ENCODE results near the gene MNS1. TPM values are rescaled to one million over a fixed set of nuclear protein-coding genes. Genes with fewer than 3 reads are reported as not detected.

MNS1 gene
- total RNA-seq, 1 experiment from 2014 or later, result 1.9 TPM

DNA sequence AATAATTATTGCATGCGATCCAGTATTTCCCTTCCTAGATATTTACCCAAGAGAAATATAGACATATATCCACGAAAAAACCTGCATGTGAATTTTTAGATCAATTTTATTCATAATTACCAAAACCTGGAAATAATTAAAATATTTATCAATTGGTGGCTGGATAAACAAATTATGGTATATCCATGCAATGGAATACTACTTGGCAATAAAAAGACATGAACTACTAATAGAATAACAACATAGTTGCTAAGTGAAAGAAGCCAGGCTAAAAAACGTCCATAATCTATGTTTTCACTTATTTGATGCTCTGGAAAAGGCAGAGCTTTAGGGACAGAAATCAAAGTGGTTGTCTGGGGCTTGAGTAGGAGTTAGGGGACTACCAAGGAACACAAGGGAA is 79.0 kb downstream of the MNS1 start:
- peaks cover 0 to 6% of the 10 kb centered on the region in 2 experiments; a peak in 1 of 4 replicates for H3K4me1 ChIP-seq (ENCODE audit: control insufficient read depth in 1 of 2, insufficient read depth in 2 of 2, low read length in 2 of 2)
- H3K4me3 ChIP-seq (replicated peaks in 1 of 2; ENCODE audit: low read depth in 1 of 2, low read length in 2 of 2), result no peak overlapping the region
- H3K4me2 ChIP-seq (ENCODE audit: low read length), result no peak overlapping the region
- intact Hi-C loops (cut with micrococcal nuclease), result no loop called here
- H3K9ac ChIP-seq (ENCODE audit: low read length), result no peak overlapping the region
- H3K27ac ChIP-seq (ENCODE audit: low read depth, low read length), result no peak overlapping the region
- POLR2A ChIA-PET, result no interaction called here
- no peaks in the 10 kb centered on the region for H3K79me2 ChIP-seq (ENCODE audit: insufficient read depth, low read length)
- CTCF ChIA-PET, result no interaction called here
- TF ChIP-seq TCF7L2 (IDR thresholded peaks at IDR 0.05; ENCODE audit: borderline replicate concordance, extremely low read depth, insufficient read depth, insufficient read length) (no peak), CBX3 (IDR thresholded peaks at IDR 0.05; ENCODE audit: low read depth) (no peak), YY1 (IDR thresholded peaks at IDR 0.05; ENCODE audit: extremely low read depth, insufficient replicate concordance, low read depth, low read length) (no peak), POLR2A (IDR thresholded peaks at IDR 0.05; ENCODE audit: borderline replicate concordance, extremely low read depth, insufficient read depth, insufficient read length) (no peak), RAD21 (IDR thresholded peaks at IDR 0.05; ENCODE audit: low read depth) (no peak), SP1 (IDR thresholded peaks at IDR 0.05; ENCODE audit: low read depth) (no peak), ZFX (IDR thresholded peaks at IDR 0.05) (no peak), FOSL1 (IDR thresholded peaks at IDR 0.05; ENCODE audit: low read depth) (no peak), POLR2AphosphoS5 (IDR thresholded peaks at IDR 0.05; ENCODE audit: low read depth, low read length) (no peak), CEBPB (IDR thresholded peaks at IDR 0.05; ENCODE audit: low read depth) (no peak), EZH2 (IDR thresholded peaks at IDR 0.05) (no peak)
- TF ChIP-seq, protein P1, sequence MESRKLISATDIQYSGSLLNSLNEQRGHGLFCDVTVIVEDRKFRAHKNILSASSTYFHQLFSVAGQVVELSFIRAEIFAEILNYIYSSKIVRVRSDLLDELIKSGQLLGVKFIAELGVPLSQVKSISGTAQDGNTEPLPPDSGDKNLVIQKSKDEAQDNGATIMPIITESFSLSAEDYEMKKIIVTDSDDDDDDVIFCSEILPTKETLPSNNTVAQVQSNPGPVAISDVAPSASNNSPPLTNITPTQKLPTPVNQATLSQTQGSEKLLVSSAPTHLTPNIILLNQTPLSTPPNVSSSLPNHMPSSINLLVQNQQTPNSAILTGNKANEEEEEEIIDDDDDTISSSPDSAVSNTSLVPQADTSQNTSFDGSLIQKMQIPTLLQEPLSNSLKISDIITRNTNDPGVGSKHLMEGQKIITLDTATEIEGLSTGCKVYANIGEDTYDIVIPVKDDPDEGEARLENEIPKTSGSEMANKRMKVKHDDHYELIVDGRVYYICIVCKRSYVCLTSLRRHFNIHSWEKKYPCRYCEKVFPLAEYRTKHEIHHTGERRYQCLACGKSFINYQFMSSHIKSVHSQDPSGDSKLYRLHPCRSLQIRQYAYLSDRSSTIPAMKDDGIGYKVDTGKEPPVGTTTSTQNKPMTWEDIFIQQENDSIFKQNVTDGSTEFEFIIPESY (IDR thresholded peaks at IDR 0.05; ENCODE audit: extremely low read depth, insufficient replicate concordance, low read length), result no peak
- TF ChIP-seq, protein P2, sequence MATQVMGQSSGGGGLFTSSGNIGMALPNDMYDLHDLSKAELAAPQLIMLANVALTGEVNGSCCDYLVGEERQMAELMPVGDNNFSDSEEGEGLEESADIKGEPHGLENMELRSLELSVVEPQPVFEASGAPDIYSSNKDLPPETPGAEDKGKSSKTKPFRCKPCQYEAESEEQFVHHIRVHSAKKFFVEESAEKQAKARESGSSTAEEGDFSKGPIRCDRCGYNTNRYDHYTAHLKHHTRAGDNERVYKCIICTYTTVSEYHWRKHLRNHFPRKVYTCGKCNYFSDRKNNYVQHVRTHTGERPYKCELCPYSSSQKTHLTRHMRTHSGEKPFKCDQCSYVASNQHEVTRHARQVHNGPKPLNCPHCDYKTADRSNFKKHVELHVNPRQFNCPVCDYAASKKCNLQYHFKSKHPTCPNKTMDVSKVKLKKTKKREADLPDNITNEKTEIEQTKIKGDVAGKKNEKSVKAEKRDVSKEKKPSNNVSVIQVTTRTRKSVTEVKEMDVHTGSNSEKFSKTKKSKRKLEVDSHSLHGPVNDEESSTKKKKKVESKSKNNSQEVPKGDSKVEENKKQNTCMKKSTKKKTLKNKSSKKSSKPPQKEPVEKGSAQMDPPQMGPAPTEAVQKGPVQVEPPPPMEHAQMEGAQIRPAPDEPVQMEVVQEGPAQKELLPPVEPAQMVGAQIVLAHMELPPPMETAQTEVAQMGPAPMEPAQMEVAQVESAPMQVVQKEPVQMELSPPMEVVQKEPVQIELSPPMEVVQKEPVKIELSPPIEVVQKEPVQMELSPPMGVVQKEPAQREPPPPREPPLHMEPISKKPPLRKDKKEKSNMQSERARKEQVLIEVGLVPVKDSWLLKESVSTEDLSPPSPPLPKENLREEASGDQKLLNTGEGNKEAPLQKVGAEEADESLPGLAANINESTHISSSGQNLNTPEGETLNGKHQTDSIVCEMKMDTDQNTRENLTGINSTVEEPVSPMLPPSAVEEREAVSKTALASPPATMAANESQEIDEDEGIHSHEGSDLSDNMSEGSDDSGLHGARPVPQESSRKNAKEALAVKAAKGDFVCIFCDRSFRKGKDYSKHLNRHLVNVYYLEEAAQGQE (IDR thresholded peaks at IDR 0.05; ENCODE audit: low read depth), result no peak
- TF ChIP-seq, protein P3, sequence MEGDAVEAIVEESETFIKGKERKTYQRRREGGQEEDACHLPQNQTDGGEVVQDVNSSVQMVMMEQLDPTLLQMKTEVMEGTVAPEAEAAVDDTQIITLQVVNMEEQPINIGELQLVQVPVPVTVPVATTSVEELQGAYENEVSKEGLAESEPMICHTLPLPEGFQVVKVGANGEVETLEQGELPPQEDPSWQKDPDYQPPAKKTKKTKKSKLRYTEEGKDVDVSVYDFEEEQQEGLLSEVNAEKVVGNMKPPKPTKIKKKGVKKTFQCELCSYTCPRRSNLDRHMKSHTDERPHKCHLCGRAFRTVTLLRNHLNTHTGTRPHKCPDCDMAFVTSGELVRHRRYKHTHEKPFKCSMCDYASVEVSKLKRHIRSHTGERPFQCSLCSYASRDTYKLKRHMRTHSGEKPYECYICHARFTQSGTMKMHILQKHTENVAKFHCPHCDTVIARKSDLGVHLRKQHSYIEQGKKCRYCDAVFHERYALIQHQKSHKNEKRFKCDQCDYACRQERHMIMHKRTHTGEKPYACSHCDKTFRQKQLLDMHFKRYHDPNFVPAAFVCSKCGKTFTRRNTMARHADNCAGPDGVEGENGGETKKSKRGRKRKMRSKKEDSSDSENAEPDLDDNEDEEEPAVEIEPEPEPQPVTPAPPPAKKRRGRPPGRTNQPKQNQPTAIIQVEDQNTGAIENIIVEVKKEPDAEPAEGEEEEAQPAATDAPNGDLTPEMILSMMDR (IDR thresholded peaks at IDR 0.05 in 2 of 3, conservative IDR thresholded peaks at IDR 0.05 in 1 of 3; ENCODE audit: borderline replicate concordance in 1 of 3, insufficient read depth in 1 of 3, low read depth in 2 of 3, low read length in 2 of 3), result no peak
- TF ChIP-seq, protein P4, sequence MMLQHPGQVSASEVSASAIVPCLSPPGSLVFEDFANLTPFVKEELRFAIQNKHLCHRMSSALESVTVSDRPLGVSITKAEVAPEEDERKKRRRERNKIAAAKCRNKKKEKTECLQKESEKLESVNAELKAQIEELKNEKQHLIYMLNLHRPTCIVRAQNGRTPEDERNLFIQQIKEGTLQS (IDR thresholded peaks at IDR 0.05), result no peak
- DNase-seq (ENCODE audit: low read depth, low spot score), result no peak
- RAD21 ChIA-PET (ENCODE audit: low non-redundant PET in 1 of 2, low total read pairs in 2 of 2, uncharacterized antibody in 2 of 2, unreplicated experiment in 2 of 2), result no interaction called here
- no peaks in the 10 kb centered on the region for H3K9me3 ChIP-seq (ENCODE audit: control insufficient read depth in 1 of 2, insufficient read depth in 1 of 2, low read depth in 1 of 2, low read length in 2 of 2)
- no TSS peak for BruUV-seq (replicated peaks)
- no peak overlapping the region for H2AFZ ChIP-seq (ENCODE audit: low read depth, low read length, poor library complexity, severe bottlenecking)
- H3K27me3 ChIP-seq (ENCODE audit: insufficient read depth, low read length), result no peaks in the 10 kb centered on the region
- ATAC-seq, result no peak
- H3K36me3 ChIP-seq (ENCODE audit: control insufficient read depth in 1 of 2, insufficient read depth in 2 of 2, low read length in 2 of 2), result no peaks in the 10 kb centered on the region
- no peaks in the 10 kb centered on the region for H4K20me1 ChIP-seq (ENCODE audit: insufficient read depth)
- H3K9me2 ChIP-seq (ENCODE audit: insufficient read depth), result no peaks in the 10 kb centered on the region

Measured in HCT116 (cell line).